ENCODE data around the gene MSX2. TPM values are rescaled to one million over a fixed set of nuclear protein-coding genes. Genes with fewer than 3 reads are reported as not detected.

MSX2 gene
- total and polyA plus RNA-seq, 2 experiments from 2014 or later = 0.17 to 0.47 TPM

- TF ChIP-seq, protein P1, sequence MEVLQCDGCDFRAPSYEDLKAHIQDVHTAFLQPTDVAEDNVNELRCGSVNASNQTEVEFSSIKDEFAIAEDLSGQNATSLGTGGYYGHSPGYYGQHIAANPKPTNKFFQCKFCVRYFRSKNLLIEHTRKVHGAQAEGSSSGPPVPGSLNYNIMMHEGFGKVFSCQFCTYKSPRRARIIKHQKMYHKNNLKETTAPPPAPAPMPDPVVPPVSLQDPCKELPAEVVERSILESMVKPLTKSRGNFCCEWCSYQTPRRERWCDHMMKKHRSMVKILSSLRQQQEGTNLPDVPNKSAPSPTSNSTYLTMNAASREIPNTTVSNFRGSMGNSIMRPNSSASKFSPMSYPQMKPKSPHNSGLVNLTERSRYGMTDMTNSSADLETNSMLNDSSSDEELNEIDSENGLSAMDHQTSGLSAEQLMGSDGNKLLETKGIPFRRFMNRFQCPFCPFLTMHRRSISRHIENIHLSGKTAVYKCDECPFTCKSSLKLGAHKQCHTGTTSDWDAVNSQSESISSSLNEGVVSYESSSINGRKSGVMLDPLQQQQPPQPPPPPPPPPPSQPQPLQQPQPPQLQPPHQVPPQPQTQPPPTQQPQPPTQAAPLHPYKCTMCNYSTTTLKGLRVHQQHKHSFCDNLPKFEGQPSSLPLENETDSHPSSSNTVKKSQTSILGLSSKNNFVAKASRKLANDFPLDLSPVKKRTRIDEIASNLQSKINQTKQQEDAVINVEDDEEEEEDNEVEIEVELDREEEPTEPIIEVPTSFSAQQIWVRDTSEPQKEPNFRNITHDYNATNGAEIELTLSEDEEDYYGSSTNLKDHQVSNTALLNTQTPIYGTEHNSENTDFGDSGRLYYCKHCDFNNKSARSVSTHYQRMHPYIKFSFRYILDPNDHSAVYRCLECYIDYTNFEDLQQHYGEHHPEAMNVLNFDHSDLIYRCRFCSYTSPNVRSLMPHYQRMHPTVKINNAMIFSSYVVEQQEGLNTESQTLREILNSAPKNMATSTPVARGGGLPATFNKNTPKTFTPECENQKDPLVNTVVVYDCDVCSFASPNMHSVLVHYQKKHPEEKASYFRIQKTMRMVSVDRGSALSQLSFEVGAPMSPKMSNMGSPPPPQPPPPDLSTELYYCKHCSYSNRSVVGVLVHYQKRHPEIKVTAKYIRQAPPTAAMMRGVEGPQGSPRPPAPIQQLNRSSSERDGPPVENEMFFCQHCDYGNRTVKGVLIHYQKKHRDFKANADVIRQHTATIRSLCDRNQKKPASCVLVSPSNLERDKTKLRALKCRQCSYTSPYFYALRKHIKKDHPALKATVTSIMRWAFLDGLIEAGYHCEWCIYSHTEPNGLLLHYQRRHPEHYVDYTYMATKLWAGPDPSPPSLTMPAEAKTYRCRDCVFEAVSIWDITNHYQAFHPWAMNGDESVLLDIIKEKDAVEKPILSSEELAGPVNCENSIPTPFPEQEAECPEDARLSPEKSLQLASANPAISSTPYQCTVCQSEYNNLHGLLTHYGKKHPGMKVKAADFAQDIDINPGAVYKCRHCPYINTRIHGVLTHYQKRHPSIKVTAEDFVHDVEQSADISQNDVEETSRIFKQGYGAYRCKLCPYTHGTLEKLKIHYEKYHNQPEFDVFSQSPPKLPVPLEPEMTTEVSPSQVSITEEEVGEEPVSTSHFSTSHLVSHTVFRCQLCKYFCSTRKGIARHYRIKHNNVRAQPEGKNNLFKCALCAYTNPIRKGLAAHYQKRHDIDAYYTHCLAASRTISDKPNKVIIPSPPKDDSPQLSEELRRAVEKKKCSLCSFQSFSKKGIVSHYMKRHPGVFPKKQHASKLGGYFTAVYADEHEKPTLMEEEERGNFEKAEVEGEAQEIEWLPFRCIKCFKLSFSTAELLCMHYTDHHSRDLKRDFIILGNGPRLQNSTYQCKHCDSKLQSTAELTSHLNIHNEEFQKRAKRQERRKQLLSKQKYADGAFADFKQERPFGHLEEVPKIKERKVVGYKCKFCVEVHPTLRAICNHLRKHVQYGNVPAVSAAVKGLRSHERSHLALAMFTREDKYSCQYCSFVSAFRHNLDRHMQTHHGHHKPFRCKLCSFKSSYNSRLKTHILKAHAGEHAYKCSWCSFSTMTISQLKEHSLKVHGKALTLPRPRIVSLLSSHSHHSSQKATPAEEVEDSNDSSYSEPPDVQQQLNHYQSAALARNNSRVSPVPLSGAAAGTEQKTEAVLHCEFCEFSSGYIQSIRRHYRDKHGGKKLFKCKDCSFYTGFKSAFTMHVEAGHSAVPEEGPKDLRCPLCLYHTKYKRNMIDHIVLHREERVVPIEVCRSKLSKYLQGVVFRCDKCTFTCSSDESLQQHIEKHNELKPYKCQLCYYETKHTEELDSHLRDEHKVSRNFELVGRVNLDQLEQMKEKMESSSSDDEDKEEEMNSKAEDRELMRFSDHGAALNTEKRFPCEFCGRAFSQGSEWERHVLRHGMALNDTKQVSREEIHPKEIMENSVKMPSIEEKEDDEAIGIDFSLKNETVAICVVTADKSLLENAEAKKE (CRISPR knock-in tag; IDR thresholded peaks at IDR 0.05) = no peak
- TF ChIP-seq CREB1 (CRISPR knock-in tag; IDR thresholded peaks at IDR 0.05; ENCODE audit: low read depth) = no peak
Observed at GRCh38 chr5:174737330-174737729, 12.9 kb downstream of the MSX2 start (continued).

GRCh38 chr5:174741352-174741751, 17.0 kb downstream of the MSX2 start:
- Histone ChIP-seq H4K20me1 (replicated peaks; ENCODE audit: insufficient read depth) (no peaks in the 10 kb centered on the region; the same call in 1 of the 2 replicates), H3K27me3 (ENCODE audit: insufficient read depth) (peaks cover 37% of the 10 kb centered on the region), H3K79me2 (replicated peaks; ENCODE audit: insufficient read depth) (no peaks in the 10 kb centered on the region), H3K4me3 (no peak overlapping the region), H3K4me1 (ENCODE audit: insufficient read depth) (peaks cover 6% of the 10 kb centered on the region; the same call in 1 of the 2 replicates), H2AFZ (no peak overlapping the region), H3F3A (replicated peaks; ENCODE audit: low read depth) (no peaks in the 10 kb centered on the region), H3K27ac (ENCODE audit: low read depth) (no peak overlapping the region), H3K36me3 (ENCODE audit: insufficient read depth) (no peaks in the 10 kb centered on the region), H3K9me2 (ENCODE audit: insufficient read depth) (no peaks in the 10 kb centered on the region), H3K4me2 (no peak overlapping the region)
- H3K27ac Mint-ChIP-seq = no peak overlapping the region
- no peak overlapping the region for H3K4me3 Mint-ChIP-seq
- peaks cover 14% of the 10 kb centered on the region for H3K9me3 Mint-ChIP-seq
- H3K27me3 Mint-ChIP-seq (ENCODE audit: insufficient read depth, low read depth, poor library complexity) = peaks cover 17% of the 10 kb centered on the region
- DNase-seq (ENCODE audit: low spot score) (no peak), ATAC-seq (no peak)
- peaks cover 7% of the 10 kb centered on the region for H3K36me3 Mint-ChIP-seq (ENCODE audit: low read depth)
- H3K4me1 Mint-ChIP-seq = peaks cover 10% of the 10 kb centered on the region
- no peak for TF ChIP-seq CTCF (conservative IDR thresholded peaks at IDR 0.05; ENCODE audit: low read depth in 2 of 2)
- no peak for TF ChIP-seq JUNB (IDR thresholded peaks at IDR 0.05; ENCODE audit: unreplicated experiment)
- no peak for TF ChIP-seq STAT1 (IDR thresholded peaks at IDR 0.05; ENCODE audit: unreplicated experiment)
- no peak for TF ChIP-seq POLR2AphosphoS5 (IDR thresholded peaks at IDR 0.05; ENCODE audit: low read depth)
- no peak for TF ChIP-seq ZNF114 (CRISPR knock-in tag; IDR thresholded peaks at IDR 0.05)
- TF ChIP-seq EZH2phosphoT487 (IDR thresholded peaks at IDR 0.05; ENCODE audit: unreplicated experiment) = no peak
- no peak for TF ChIP-seq EZH2 (IDR thresholded peaks at IDR 0.05; ENCODE audit: low read depth, unreplicated experiment)
